Islet precursor cell (in vitro differentiated cells): ENCODE results near the gene UGT1A10.
"Not testable (repeated sequence)": the region's sequence is repeated elsewhere in the genome, so short reads cannot be mapped to it uniquely, and the experiment has no call there.

Experiments
- DNase-seq: peaks from one replicate; pipeline ENCODE4 v3.0.0-alpha.2; 2018

The UGT1A10 gene

DNA sequence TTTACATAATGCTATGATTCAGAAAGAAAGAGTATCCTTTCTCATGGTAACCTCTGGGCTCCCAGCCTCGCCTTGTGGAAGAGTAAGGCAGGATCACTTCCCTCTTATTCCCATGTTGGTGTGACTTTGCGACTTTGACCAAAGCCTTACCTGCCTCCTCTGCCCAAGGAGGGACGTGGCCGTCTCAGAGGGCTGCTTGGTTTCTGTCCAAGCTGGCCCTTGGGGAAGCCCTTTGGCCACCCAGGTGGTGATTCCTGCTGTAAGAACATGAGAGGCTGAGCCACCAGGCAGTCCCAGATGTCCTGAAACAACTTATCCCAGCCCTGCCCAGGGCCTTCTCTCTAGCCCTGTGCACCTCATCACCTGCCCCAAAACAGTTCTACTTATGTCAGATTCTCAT is 62.5 kb downstream of the UGT1A10 start:
- no peak for DNase-seq

DNA sequence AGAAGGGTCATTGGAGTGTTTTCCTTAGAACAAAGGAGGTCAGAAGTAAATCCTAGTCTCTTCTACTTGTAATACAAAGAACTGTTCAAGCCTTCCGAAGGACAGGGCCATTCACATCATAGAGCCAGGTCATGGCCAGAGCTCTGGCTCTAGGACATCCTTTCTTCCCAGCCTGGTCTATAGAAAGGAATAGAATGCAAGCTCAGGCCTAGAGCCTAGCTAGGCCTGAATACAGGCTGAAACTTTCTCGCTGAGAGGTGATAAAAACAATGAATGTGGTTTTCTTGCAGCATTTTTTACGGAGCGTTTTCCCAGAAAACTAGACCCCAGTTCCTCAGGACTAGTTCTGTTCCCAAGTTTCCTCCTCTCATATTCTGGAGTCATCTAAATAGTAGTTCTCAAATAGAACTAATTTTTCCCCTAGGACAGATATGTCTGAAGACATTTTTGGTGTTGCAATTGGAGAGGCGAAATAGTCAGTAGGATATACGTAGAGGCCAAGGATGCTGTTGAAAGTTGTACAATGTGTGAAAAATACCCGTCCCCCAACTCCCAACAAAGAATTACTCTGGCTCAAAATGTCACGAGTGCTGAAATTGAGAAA is 63.3 kb downstream of the UGT1A10 start:
- DNase-seq = no peak

DNA sequence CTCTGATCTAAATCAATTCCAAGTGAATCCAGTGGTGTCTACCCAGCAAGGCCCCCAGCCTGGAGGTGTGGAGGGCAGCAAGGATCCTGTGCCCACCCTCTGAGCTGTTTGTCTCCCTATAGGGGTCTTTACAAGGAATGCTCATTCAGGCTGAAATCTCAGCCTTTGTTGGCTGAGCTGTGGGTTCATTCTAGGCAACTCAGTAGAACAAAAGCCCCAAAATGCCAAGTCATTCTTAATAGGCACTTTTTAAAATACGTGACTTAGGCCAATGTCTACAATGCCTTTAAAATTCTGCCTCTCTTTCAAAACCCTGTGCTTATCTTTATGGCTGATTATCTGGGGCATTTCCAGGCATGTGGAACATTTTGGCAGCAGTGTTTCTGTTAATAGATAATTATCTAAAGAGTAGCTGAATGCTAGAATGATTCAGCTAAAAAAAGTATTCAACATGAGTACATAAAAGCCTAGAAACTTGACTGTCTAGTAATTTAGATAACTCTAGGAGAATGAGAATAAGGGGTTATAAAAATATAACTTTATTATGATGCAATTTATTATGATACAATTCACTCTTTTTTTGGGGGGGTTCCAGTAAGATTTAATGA is 63.9 kb downstream of the UGT1A10 start:
- DNase-seq = no peak

DNA sequence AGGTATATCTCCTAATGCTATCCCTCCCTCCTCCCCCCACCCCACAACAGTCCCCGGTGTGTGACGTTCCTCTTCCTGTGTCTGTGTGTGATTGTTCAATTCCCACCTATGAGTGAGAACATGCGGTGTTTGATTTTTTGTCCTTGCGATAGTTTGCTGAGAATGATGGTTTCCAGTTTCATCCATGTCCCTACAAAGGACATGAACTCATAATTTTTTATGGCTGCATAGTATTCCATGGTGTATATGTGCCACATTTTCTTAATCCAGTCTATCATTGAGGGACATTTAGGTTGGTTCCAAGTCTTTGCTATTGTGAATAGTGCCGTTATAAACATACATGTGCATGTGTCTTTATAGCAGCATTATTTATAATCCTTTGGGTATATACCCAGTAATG is 64.6 kb downstream of the UGT1A10 start:
- DNase-seq = not testable (repeated sequence)

DNA sequence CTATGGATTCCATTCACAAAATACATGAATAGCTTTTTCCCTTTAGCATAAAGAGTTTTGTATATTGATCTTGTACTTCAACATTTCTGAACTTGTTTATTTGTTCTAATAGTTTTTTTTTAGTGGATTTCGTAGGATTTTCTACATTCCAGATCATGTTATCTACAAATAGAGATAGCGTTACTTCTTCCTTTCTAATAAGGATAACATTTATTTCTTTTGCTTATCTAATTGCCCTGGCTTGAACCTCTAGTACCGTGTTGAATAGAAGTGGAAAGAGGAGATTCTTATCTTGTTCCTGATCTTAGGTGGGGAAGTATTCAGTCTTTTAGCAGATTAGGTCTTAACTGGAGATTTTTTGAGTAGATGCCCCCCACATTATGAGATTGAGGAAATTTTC is 66.0 kb downstream of the UGT1A10 start:
- no peak for DNase-seq

DNA sequence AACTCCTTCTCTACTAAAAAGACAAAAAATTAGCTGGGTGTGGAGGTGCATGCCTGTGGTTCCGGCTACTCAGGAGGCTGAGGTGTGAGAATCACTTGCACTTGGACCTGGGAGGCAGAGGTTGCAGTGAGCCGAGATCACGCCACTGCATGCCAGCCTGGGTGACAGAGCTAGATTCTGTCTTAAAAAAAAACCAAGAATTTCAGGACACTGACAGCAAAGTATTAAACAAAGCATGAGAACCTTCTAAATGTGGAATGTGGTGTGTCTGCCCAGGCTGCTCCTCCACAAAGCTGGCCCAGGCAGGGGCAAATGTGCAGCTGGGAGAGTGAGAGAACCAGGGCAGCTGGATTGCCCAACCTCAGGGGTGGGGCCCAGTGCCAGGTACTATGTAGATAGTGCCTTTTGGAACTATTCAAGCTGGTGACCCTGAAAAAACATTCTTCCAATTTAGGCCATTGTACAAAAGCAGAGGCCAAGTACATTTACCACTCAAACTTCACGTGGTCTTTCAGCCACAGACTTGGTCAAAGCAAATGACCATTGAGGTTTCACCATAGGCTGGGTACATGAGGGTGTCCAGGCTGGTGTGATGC is 69.8 kb downstream of the UGT1A10 start:
- DNase-seq = no peak

DNA sequence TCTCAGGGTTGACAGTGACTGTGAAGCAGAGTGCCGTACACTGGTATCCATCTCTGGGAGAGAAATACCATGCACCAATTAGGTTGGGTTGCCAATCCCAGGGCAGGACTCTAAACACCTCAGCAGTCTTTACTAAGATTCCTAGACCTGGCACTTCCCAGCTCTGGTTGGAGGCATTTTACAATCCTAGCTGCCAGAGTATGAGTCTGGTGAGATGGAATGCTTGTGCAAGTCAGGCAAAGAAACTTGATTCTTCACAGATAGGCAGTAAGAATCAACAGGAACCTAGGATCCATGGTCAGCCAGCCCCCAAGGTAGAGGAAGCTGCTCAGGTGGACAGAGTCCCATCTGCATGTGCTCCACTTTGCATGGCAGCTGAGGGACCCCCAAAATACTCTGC is 70.5 kb downstream of the UGT1A10 start:
- peak; percentile 59 for DNase-seq

DNA sequence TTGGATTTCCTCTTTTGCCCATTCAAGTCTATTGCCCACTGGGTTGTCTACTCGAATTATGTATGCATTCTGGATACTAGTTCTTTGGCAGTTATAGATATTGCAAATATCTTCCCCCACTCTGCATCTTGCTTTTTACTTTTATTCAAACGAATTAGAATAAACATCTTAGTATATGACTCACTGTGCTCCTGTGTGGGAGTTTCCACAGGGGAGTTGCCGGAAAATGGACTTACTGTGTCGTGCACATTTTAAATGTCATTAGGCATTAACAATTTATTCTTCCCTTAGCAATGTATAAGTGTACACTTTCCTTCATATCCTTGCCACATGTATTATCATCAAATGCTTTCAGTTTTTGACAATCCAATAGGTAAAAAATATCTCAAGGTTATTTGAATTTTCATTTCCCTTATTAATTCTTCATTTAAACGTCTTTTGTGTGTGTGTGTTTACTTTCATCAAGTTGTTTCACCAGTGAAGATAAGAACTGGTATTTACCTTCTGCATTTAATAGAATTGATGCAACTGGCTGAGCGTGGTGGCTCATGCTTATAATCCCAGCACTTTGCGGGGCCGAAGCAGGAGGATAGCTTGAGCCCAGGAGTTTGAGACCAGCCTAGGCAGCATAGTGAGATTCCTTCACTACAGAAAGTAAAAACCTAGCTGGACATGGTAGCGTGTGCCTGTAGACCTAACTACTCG is 71.8 kb downstream of the UGT1A10 start:
- DNase-seq = no peak

DNA sequence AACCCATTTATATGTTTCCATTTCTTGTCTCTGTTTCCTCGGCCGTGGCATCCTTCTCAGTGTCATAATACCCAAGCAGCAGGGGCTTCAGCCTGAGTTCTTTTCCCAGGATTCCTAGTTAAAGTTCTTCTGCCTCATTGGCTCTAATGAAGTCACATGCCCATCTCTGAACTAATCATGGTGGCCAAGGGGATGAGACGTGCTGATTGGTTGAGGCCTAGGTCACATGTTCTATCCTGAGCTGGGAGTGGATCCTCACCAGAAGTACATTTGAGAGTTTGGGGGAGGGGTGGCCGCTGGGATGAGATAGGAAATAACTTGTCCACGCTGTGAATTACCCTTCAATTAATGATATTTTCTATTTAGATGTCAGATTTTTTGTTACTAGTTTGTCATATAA is 72.7 kb downstream of the UGT1A10 start:
- no peak for DNase-seq

DNA sequence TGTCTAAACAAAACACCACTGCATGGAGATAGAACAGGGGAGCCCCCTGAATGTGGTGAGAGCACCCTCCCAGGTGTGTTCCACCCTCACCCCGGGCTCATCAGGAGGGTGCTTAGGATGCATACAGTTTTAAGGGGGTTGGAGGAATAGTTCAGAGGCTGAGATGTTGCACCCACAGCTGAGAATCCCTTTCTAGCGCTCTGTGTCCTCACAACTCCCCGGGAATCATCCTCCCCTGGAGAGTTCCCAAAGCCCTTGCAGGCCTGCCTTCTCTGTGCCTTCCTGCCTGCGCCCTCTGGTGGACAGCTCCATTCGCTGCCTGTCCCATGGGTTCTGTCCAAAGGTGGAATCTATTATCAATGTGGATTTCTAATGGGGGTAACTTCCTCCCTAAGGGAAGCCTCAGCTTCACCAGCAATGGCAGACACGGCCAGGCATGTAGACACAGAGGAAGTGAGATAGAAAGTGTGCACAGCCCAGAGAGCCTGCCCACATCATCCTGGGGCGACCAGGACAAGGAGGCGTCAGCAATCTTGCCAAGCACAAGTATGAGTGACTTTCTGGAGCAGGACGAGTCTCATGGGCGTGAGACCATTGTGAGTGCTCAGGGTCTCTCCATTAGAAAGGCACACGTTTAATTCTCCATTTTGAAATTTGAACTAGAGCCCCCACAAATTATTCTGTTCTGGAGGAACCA is 75.2 kb downstream of the UGT1A10 start:
- peak; percentile 87 for DNase-seq

DNA sequence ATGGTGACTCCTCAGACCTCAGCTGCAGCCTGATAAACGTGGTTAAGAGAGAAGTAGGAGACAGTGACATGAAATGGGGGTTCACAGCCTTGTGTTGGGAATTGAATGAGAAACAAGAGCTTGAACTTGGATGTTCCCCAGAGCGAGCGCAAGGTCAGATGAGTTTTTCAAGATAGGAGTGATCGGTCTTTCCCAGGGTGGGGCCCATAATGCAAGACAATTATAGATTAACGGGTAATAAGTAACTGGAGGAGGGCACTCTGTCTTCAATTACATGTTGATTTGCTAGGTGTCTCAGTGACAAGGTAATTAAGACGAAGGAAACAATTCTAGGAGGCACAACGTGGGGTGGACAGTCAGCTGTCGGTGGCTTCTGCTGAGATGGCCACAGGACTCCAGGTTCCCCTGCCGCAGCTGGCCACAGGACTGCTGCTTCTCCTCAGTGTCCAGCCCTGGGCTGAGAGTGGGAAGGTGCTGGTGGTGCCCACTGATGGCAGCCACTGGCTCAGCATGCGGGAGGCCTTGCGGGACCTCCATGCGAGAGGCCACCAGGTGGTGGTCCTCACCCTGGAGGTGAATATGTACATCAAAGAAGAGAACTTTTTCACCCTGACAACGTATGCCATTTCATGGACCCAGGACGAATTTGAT is 76.5 kb downstream of the UGT1A10 start, which contains the start of gene UGT1A5:
Gene UGT1A5, plus strand, starts transcription at position 297 of the 651 bp plus-strand sequence. Its CDS starts 85 bp downstream, at position 382.
- no peak for DNase-seq

DNA sequence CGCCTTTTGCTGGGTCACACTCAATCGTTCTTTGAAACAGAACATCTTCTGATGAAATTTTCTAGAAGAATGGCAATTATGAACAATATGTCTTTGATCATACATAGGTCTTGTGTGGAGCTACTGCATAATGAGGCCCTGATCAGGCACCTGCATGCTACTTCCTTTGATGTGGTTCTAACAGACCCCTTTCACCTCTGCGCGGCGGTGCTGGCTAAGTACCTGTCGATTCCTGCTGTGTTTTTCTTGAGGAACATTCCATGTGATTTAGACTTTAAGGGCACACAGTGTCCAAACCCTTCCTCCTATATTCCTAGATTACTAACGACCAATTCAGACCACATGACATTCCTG is 77.0 kb downstream of the UGT1A10 start:
- no peak for DNase-seq

DNA sequence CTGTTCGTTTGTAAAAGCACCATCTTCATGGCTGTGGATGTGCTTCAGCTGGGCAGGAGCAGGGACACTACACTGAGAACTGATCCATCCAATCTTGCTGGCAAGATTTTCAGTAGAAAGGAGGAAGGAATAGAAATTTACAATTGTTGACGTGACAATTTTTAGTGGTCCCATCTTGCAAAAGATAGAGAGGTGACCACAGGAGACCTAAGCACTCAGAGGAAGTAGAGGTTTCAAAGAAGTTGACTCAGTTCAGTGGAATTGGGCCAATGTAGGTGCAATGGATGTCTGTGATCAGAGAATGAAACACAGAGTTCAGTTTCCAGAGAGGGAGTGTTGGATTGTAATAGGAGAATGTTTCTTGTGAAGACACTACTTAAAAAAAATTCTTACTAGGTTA is 77.9 kb downstream of the UGT1A10 start:
- no peak for DNase-seq

DNA sequence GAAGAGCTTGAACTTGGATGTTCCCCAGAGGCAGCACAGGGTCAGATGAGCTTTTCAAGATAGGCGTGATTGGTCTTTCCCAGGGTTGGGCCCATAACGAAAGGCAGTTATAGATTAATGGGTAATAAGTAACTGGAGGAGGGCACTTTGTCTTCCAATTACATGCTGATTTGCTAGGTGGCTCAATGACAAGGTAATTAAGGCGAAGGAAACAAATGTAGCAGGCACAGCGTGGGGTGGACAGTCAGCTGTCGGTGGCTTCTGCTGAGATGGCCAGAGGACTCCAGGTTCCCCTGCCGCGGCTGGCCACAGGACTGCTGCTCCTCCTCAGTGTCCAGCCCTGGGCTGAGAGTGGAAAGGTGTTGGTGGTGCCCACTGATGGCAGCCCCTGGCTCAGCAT is 82.3 kb downstream of the UGT1A10 start, which contains the start of gene UGT1A4:
Gene UGT1A4, plus strand, starts transcription at position 185 of the 400 bp plus-strand sequence. Its CDS starts 85 bp downstream, at position 270.
- no peak for DNase-seq

DNA sequence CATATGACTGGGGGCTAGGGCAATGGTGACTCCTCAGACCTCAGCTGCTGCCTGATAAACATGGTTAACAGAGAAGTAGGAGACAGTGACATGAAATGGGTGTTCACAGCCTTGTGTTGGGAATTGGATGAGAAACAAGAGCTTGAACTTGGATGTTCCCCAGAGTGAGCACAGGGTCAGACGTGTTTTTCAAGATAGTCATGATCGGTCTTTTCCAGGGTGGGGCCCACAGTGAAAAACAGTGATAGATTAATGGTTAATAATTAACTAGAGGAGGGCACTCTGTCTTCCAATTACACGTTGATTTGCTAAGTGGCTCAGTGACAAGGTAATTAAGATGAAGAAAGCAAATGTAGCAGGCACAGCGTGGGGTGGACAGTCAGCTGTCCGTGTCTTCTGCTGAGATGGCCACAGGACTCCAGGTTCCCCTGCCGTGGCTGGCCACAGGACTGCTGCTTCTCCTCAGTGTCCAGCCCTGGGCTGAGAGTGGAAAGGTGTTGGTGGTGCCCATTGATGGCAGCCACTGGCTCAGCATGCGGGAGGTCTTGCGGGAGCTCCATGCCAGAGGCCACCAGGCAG is 92.6 kb downstream of the UGT1A10 start, which contains the start of gene UGT1A3:
Gene UGT1A3, plus strand, starts transcription at position 320 of the 579 bp plus-strand sequence. Its CDS starts 85 bp downstream, at position 405.
- DNase-seq = no peak

DNA sequence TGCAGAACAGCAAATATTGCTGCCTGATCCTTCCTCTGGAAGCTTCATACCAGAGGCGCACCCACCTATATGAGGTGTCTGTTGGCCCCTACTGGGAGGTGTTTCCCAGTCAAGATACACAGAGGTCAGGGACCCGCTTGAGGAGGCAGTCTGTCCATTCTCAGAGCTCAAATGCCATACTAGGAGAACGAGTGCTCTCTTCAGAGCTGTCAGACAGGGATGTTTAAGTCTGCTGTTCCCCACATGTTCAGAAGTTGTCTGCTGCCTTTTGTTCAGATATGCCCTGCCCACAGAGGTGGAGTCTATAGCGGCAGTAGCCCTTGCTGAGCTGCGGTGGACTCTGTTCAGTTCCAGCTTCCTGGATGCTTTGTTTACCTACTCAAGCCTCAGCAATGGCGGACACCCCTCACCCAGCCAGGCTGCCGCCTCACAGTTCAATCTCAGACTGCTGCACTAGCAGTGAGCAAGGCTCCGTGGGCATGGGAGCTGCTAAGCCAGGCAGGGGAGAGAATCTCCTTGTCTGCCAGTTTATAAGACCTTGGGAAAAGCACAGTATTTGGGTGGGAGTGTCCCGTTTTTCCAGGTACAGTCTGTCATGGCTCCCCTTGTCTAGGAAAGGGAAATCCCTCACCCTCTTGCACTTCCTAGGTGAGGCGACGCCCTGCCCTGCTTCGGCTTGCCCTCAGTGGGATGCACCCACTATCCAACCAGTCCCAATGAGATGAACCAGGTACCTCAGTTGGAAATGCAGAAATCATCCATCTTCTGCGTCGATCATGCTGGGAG is 100.8 kb downstream of the UGT1A10 start:
- DNase-seq = not testable (repeated sequence)

DNA sequence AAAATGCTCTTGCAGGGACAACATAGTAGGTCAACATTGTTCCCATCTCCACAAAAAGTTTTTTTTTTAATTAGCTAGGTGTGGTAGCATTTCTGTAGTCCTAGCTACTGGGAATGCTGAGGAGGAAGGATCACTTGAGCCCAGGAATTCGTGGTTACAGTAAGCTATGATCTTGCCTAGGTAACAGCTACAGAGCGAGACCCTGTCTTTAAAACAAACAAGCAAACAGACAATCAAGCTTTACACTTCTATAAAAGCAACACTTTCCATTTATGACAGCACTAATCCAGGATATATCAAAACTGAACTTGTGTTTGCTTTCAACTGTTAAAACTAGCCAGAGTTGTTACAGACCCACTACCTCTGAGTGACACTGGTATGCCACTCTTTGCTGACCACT is 104.6 kb downstream of the UGT1A10 start:
- no peak for DNase-seq

DNA sequence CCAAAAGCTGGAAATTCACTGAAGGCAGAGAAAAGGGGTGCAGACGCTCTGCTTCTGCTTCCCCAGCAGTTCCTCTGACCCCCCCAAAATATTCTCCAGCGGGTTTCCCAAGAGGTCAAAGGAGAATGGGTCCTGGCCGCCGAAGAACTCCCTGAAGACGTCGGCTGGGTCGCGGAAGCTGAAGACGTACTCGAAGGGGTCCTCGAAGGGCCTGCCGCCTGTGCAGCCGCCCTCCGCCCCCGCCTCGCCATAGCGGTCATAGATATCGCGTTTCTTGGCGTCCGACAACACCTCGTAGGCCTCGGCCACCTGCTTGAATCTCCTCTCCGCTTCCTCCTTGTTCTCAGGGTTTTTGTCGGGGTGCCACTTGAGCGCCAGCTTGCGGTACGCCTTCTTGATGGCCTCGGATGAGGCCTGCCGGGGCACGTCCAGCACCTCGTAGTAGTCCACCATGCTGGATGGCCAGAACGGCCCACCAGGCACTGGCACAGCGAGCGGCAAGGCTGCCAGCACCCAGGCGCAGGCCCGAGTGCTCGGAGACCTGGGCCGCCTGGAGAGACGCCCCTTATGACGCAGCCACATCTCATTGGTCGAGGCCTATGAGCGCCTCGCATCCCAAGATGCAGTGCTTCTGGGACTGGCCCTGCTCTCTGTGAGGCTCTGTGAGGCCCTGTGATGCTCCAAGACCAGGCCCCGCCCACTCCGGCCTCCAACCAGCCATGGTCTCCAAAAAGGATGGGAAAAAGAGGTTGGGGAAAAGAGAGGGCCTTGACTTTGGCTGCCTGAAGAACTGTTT is 107.4 kb downstream of the UGT1A10 start:
- DNase-seq = no peak

DNA sequence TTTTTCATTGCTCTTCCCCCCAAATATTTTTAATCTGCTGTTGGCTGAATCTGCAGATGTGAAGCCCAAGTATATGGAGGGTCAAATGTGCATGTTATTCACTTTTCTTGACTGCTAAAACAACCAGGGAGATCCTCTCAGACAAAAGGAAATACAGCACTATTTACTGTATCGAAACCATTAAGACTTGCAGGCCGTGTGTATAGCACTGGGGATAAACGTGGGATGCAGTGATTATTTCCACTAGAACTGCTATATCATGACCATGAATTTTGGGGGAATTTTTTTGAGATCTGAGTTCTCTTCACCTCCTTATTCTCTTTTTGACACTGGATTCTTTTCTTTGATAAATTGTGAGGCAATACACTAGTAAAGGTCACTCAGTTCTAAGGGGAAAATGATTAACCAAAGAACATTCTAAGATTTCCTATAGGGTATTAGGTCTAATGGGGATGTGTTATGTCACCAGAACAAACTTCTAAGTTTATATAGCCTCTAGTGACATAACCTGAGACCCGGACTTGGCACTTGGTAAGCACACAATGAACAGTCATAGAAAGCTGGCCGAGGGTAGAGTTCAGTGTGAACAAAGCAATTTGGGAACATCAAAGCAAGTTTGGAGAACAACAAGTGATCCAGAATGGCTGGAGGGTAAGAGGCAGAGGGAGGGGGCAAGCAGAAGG is 109.0 kb downstream of the UGT1A10 start:
- DNase-seq = no peak

DNA sequence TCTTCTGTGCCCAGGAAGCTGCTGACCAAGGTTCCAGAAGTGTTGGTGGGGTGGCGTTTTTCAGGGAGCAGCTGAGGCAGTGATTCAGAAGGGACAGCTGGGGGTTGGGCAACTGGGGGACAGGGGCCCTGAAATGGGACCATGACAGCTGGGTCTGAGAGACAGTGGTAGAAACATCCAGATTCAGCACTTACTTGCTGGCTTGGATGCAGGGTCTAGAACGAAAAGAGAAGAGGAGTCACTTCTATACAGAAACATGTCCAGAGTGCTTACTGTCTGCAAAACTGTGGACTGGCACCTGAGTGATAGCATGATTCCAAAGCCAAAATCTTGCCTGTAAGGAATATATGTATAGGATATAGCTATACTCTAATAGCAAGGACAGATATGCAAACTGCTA is 109.6 kb downstream of the UGT1A10 start:
- not testable (repeated sequence) for DNase-seq
